Measurements from ENCODE around the gene EPS8L3.

EPS8L3 gene

GRCh38 chr1:109777980-109778625 is 14.4 kb upstream of the EPS8L3 start:
- DNase-seq, result no peak

- DNase-seq, result no peak
Observed at GRCh38 chr1:109777436-109777835, 13.7 kb upstream of the EPS8L3 start.

- peak; percentile 92 for DNase-seq
Observed at GRCh38 chr1:109776911-109777310, 13.2 kb upstream of the EPS8L3 start.

GRCh38 chr1:109776206-109776835 is 12.6 kb upstream of the EPS8L3 start:
- DNase-seq, result no peak

- no peak for DNase-seq
Observed at GRCh38 chr1:109775398-109775797, 11.7 kb upstream of the EPS8L3 start.

- no peak for DNase-seq
Observed at GRCh38 chr1:109773900-109774485, 10.3 kb upstream of the EPS8L3 start.

- DNase-seq, result peak; percentile 96
Observed at GRCh38 chr1:109773203-109773899, 9.6 kb upstream of the EPS8L3 start.

GRCh38 chr1:109772658-109773202 is 9.0 kb upstream of the EPS8L3 start:
- DNase-seq, result no peak

- DNase-seq, result no peak
Observed at GRCh38 chr1:109771712-109772657, 8.3 kb upstream of the EPS8L3 start.

GRCh38 chr1:109770331-109771095 is 6.8 kb upstream of the EPS8L3 start:
- no peak for DNase-seq

GRCh38 chr1:109769330-109770078 is 5.8 kb upstream of the EPS8L3 start:
- no peak for DNase-seq

GRCh38 chr1:109768820-109769219 is 5.1 kb upstream of the EPS8L3 start:
- no peak for DNase-seq

- DNase-seq, result no peak
Observed at GRCh38 chr1:109768335-109768650, 4.6 kb upstream of the EPS8L3 start.

- DNase-seq, result no peak
Observed at GRCh38 chr1:109767637-109768334, 4.1 kb upstream of the EPS8L3 start.

- DNase-seq, result peak; percentile 84
Observed at GRCh38 chr1:109766991-109767636, 3.4 kb upstream of the EPS8L3 start.

GRCh38 chr1:109765896-109766615 is 2.3 kb upstream of the EPS8L3 start:
- DNase-seq, result peak; percentile 29

GRCh38 chr1:109765483-109765815 is 1.7 kb upstream of the EPS8L3 start:
- DNase-seq, result no peak

- no peak for DNase-seq
Observed at GRCh38 chr1:109764561-109765482, 1.1 kb upstream of the EPS8L3 start.

Measured in hematopoietic multipotent progenitor cell treated with erythropoietin and hydrocortisone succinate and interleukin-3 and kit ligand, for 4 days (in vitro differentiated cells).